ENCODE measurements around the gene PSMD1. TPM values are rescaled to one million over a fixed set of nuclear protein-coding genes. Genes with fewer than 3 reads are reported as not detected.

PSMD1 gene
- polyA plus RNA-seq, 1 donor (not counting 4 experiments of a cell fraction or from before 2014, with no cell fraction given) = 262 TPM

DNA sequence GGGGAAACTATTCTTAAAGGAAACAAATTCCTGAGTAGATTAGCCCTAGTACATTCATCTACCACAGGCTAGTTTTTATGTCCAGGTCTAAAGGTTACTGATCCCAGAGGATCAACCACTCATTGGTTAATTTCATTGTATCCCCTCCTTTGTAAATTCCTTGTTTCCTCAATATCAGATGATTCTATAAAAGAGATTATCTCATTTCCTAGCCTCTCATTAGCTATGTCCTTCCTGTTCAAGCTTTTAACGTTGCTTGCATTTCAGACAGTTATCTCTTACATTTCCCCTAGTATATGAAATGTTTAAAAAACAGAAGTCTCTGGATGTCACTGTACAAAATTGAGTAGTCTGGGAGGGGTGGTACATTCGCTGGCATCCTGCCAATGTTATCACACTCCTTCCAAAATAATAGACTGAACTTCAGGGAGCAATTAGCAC lies 117.6 kb downstream of the PSMD1 start:
- dilution Hi-C loops (cut with MboI; ENCODE audit: extremely low pct_ligation_motif_present, low sequenced_read_pairs) = no loop called here
- no peak for FAIRE-seq

GRCh38 chr2:231176066-231176465 lies 119.4 kb downstream of the PSMD1 start:
- FAIRE-seq = no peak
- Histone ChIP-seq H3K4me3 (ENCODE audit: control insufficient read depth in 2 of 3, extremely low read depth in 1 of 3, insufficient read depth in 2 of 3, low read depth in 1 of 3, low read length in 3 of 3) (no peak overlapping the region), H3K4me1 (ENCODE audit: control insufficient read depth, extremely low read depth, insufficient read depth, low read length) (peaks cover 4% of the 10 kb centered on the region), H3K9me3 (ENCODE audit: control insufficient read depth, low read depth, low read length) (no peaks in the 10 kb centered on the region), H3K9ac (ENCODE audit: control insufficient read depth, extremely low read depth, insufficient read depth, low read length) (no peak overlapping the region), H3K9me1 (ENCODE audit: control insufficient read depth, extremely low read depth, insufficient read depth, low read length) (no peaks in the 10 kb centered on the region), H3K79me2 (ENCODE audit: control insufficient read depth, insufficient read depth, low read length) (no peaks in the 10 kb centered on the region), H4K20me1 (ENCODE audit: control insufficient read depth, extremely low read depth, insufficient read depth, low read length) (no peaks in the 10 kb centered on the region), H3K4me2 (ENCODE audit: control insufficient read depth, extremely low read depth, insufficient read depth, low read depth, low read length) (no peak overlapping the region), H3K36me3 (ENCODE audit: control insufficient read depth in 2 of 2, extremely low read depth in 1 of 2, insufficient read depth in 2 of 2, low read length in 2 of 2) (peaks cover 0 to 2% of the 10 kb centered on the region in 2 experiments), H2AFZ (ENCODE audit: control insufficient read depth, low read length) (no peak overlapping the region), H3K27ac (ENCODE audit: control insufficient read depth, insufficient read depth, low read length) (no peak overlapping the region), H3K27me3 (ENCODE audit: control insufficient read depth, extremely low read depth, insufficient read depth, low read length) (no peaks in the 10 kb centered on the region)
- no peak for DNase-seq (ENCODE audit: low read depth, low spot score)
- dilution Hi-C loops (cut with MboI; ENCODE audit: extremely low pct_ligation_motif_present, low sequenced_read_pairs) = no loop called here
- no peak for TF ChIP-seq EZH2 (IDR thresholded peaks at IDR 0.05; ENCODE audit: low read length)
- no peak for TF ChIP-seq CTCF (optimal IDR thresholded peaks at IDR 0.05 in 1 of 3, IDR thresholded peaks at IDR 0.05 in 1 of 3, conservative IDR thresholded peaks at IDR 0.05 in 1 of 3; ENCODE audit: extremely low read depth in 1 of 3, insufficient read depth in 2 of 3, low read length in 3 of 3)

More for the DNA sequence above, 117.6 kb downstream of the PSMD1 start:
- no peak for DNase-seq (ENCODE audit: low read depth, low spot score)
- no peaks in the 10 kb centered on the region for H4K20me1 ChIP-seq (ENCODE audit: control insufficient read depth, extremely low read depth, insufficient read depth, low read length)
- no peaks in the 10 kb centered on the region for H3K27me3 ChIP-seq (ENCODE audit: control insufficient read depth, extremely low read depth, insufficient read depth, low read length)
- no peaks in the 10 kb centered on the region for H3K79me2 ChIP-seq (ENCODE audit: control insufficient read depth, insufficient read depth, low read length)
- H3K4me3 ChIP-seq (ENCODE audit: control insufficient read depth in 2 of 3, extremely low read depth in 1 of 3, insufficient read depth in 2 of 3, low read depth in 1 of 3, low read length in 3 of 3) = no peak overlapping the region
- TF ChIP-seq CTCF (optimal IDR thresholded peaks at IDR 0.05 in 1 of 3, IDR thresholded peaks at IDR 0.05 in 1 of 3, conservative IDR thresholded peaks at IDR 0.05 in 1 of 3; ENCODE audit: extremely low read depth in 1 of 3, insufficient read depth in 2 of 3, low read length in 3 of 3) = no peak
- TF ChIP-seq EZH2 (IDR thresholded peaks at IDR 0.05; ENCODE audit: low read length) = no peak
- H3K9me3 ChIP-seq (ENCODE audit: control insufficient read depth, low read depth, low read length) = no peaks in the 10 kb centered on the region
- no peak overlapping the region for H3K27ac ChIP-seq (ENCODE audit: control insufficient read depth, insufficient read depth, low read length)
- peaks cover 0 to 8% of the 10 kb centered on the region in 2 experiments for H3K36me3 ChIP-seq (ENCODE audit: control insufficient read depth in 2 of 2, extremely low read depth in 1 of 2, insufficient read depth in 2 of 2, low read length in 2 of 2)
- no peak overlapping the region for H2AFZ ChIP-seq (ENCODE audit: control insufficient read depth, low read length)
- no peaks in the 10 kb centered on the region for H3K9me1 ChIP-seq (ENCODE audit: control insufficient read depth, extremely low read depth, insufficient read depth, low read length)
- no peaks in the 10 kb centered on the region for H3K4me1 ChIP-seq (ENCODE audit: control insufficient read depth, extremely low read depth, insufficient read depth, low read length)
- no peak overlapping the region for H3K9ac ChIP-seq (ENCODE audit: control insufficient read depth, extremely low read depth, insufficient read depth, low read length)
- no peak overlapping the region for H3K4me2 ChIP-seq (ENCODE audit: control insufficient read depth, extremely low read depth, insufficient read depth, low read depth, low read length)
